Activated T-cell treated with anti-CD3 and anti-CD28 coated beads, Interleukin-2, amount 50 U/mL, for 4 hours (primary cell): ENCODE results near the gene EGFR. TPM values are rescaled to one million over a fixed set of nuclear protein-coding genes. Genes with fewer than 3 reads are reported as not detected.

Experiments used
- ATAC-seq, 2 donors: fragments of 200-7000 bp; cut with Tn5 transposase; one replicate each; pipeline ENCODE4 v1.10.0; 2021
- DNase-seq: peaks from one replicate; pipeline ENCODE4 v3.0.0-alpha.2; 2020
- H3K27me3 Mint-ChIP-seq: one replicate; pipeline ENCODE4 v1.8.0; 2021; ENCODE audit warnings: low read depth, mixed read lengths
- H3K36me3 Mint-ChIP-seq: one replicate; pipeline ENCODE4 v1.8.0; 2022; ENCODE audit warnings: mixed read lengths; ENCODE audit not compliant: insufficient read depth
- H3K4me1 Mint-ChIP-seq: one replicate; pipeline ENCODE4 v1.8.0; 2021; ENCODE audit warnings: low read depth, mixed read lengths
- H3K4me3 Mint-ChIP-seq: one replicate; pipeline ENCODE4 v1.8.0; 2021; ENCODE audit warnings: mild to moderate bottlenecking, moderate library complexity, mixed read lengths
- H3K9me3 Mint-ChIP-seq: one replicate; pipeline ENCODE4 v1.8.0; 2021; ENCODE audit warnings: mixed read lengths
- total RNA-seq, 3 donors: library from RNA; stranded (reverse); gene quantifications; one replicate each; pipeline ENCODE4 v1.2.1, GENCODE V29; 2021

The EGFR gene
- total RNA-seq, 3 donors from 2014 or later = 0.11 to 0.30 (median 0.26) TPM

GRCh38 chr7:54992871-54993475, 25.8 kb upstream of the EGFR start:
- Mint-ChIP-seq H3K9me3 (no peaks in the 10 kb centered on the region), H3K4me1 (peaks cover 26% of the 10 kb centered on the region), H3K36me3 (no peaks in the 10 kb centered on the region), H3K27me3 (peaks cover 2% of the 10 kb centered on the region), H3K4me3 (no peak overlapping the region)
- ATAC-seq (no peak), DNase-seq (no peak)

GRCh38 chr7:54995166-54995565, 23.7 kb upstream of the EGFR start:
- H3K36me3 Mint-ChIP-seq = no peaks in the 10 kb centered on the region
- DNase-seq = no peak

DNA sequence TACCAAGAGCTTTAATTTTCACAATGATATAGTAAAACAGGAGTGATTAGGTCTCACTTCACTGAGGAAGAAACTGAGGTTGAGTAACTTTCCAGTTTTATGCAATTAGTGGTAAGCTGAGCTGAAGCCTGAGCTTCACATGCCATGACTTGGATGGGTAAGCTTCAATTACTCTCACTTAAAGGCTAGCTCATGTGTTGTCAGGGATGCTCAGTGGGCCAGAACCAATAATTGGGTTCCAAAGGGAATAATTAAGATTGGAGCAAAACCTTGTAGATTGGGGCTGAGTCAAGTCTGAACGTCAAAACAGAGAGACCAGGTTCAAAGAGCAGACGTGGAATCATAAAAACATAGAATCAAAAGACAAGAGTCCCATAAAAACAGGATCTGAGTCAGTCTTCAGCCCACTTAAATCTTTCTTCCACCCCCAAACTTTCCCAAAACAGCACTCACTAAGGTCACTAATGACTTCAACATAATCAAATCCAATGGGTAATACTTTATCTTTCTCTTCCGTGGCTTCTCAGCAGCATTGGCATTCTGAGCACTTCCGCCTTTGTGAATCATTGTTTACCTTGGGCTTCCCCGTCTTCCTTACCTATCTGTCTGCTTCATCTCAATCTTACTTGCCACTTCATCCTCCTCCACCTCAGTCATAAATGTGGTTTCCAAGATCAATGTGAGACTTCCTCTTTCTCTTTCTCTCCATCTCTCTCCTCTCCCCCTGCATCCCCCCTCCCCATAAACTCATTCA, 23.0 kb upstream of the EGFR start:
- H3K4me3 Mint-ChIP-seq = no peak overlapping the region
- DNase-seq (no peak), ATAC-seq (peak; percentile 88)

More at GRCh38 chr7:54995166-54995565, 23.7 kb upstream of the EGFR start:
- H3K9me3 Mint-ChIP-seq = no peaks in the 10 kb centered on the region
- peaks cover 2% of the 10 kb centered on the region for H3K27me3 Mint-ChIP-seq
- ATAC-seq = no peak
- H3K4me3 Mint-ChIP-seq = no peak overlapping the region
- H3K4me1 Mint-ChIP-seq = peaks cover 26% of the 10 kb centered on the region

GRCh38 chr7:54996391-54996790, 22.4 kb upstream of the EGFR start:
- H3K27me3 Mint-ChIP-seq = peaks cover 2% of the 10 kb centered on the region
- no peaks in the 10 kb centered on the region for H3K9me3 Mint-ChIP-seq
- ATAC-seq (no peak), DNase-seq (no peak)
- H3K4me1 Mint-ChIP-seq = peaks cover 26% of the 10 kb centered on the region
- H3K36me3 Mint-ChIP-seq = no peaks in the 10 kb centered on the region
- H3K4me3 Mint-ChIP-seq = peak overlapping the region; percentile 5

More for the DNA sequence above, 23.0 kb upstream of the EGFR start:
- Mint-ChIP-seq H3K36me3 (no peaks in the 10 kb centered on the region), H3K9me3 (no peaks in the 10 kb centered on the region), H3K4me1 (peaks cover 26% of the 10 kb centered on the region), H3K27me3 (peaks cover 2% of the 10 kb centered on the region)

DNA sequence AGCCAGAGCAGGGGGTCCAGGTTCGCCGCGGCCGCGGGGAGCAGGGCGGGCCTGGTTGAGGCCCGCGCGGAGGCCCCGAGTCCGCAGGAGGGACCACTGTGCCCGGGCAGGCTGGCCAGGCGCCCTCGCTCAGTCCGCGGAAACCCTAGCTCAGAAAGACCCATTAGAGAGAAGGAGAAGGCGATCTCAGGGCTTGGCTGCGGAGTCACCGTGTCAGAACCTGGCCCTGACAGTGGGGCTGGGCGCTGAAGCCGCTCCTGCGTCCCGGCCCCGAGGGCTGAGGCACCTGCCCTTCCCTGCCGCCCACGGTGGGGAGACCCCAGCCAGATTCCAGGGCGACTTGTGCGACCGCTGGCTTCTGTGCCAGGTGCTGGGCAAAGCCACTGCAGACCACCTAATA, 14.2 kb upstream of the EGFR start:
- no peak overlapping the region for H3K4me3 Mint-ChIP-seq
- peaks cover 15% of the 10 kb centered on the region for H3K27me3 Mint-ChIP-seq
- ATAC-seq (no peak), DNase-seq (no peak)
- H3K36me3 Mint-ChIP-seq = no peaks in the 10 kb centered on the region
- no peaks in the 10 kb centered on the region for H3K4me1 Mint-ChIP-seq
- H3K9me3 Mint-ChIP-seq = no peaks in the 10 kb centered on the region

GRCh38 chr7:55005241-55005851, 13.5 kb upstream of the EGFR start:
- no peak for DNase-seq
- Mint-ChIP-seq H3K27me3 (peaks cover 15% of the 10 kb centered on the region), H3K4me3 (no peak overlapping the region), H3K4me1 (no peaks in the 10 kb centered on the region), H3K9me3 (no peaks in the 10 kb centered on the region), H3K36me3 (no peaks in the 10 kb centered on the region)
- ATAC-seq = no peak

DNA sequence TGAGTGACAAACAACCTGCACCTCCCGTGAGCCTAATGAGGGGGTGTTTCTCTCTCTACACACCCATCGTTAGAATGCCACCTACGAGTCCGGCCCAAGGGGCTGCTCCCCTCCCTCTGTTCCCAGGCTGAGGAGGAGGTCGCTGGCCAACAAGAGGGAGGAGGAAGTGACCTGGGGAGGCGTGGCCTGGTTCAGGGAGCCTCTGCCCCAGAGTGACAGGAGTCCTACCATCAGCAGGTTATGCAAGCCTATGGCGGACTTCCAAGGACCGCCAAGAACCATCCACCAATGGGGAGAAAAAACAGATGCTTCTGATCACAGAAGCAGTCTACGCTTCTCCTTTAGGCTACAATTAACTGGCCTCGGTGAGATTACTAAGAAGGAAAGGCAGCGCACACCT, 12.3 kb upstream of the EGFR start:
- no peaks in the 10 kb centered on the region for H3K4me1 Mint-ChIP-seq

DNA sequence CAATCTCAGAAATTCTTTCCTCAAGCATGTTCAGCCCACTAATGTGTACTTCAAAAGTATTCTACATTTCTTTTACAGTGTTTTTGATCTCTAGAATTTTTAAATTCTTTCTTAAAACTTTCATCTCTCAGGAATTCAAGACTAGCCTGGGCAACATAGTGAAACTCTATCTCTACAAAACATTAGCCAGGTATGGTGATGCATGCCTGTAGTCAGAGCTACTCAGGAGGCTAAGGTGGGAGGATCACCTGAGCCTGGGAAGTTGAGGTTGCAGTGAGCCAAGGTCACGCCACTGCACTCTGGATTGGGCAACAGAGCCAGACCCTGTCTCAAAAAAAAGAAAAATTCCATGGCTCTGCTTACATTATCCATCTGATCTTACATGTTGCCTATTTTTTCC, 5.0 kb upstream of the EGFR start:
- no peak for DNase-seq
- Mint-ChIP-seq H3K9me3 (no peaks in the 10 kb centered on the region), H3K4me3 (no peak overlapping the region), H3K27me3 (peaks cover 35% of the 10 kb centered on the region), H3K4me1 (no peaks in the 10 kb centered on the region), H3K36me3 (no peaks in the 10 kb centered on the region)
- ATAC-seq = no peak

More for the DNA sequence above, 12.3 kb upstream of the EGFR start:
- no peaks in the 10 kb centered on the region for H3K36me3 Mint-ChIP-seq
- H3K27me3 Mint-ChIP-seq = peaks cover 14% of the 10 kb centered on the region
- no peak for ATAC-seq
- H3K4me3 Mint-ChIP-seq = no peak overlapping the region
- DNase-seq = no peak
- no peaks in the 10 kb centered on the region for H3K9me3 Mint-ChIP-seq

DNA sequence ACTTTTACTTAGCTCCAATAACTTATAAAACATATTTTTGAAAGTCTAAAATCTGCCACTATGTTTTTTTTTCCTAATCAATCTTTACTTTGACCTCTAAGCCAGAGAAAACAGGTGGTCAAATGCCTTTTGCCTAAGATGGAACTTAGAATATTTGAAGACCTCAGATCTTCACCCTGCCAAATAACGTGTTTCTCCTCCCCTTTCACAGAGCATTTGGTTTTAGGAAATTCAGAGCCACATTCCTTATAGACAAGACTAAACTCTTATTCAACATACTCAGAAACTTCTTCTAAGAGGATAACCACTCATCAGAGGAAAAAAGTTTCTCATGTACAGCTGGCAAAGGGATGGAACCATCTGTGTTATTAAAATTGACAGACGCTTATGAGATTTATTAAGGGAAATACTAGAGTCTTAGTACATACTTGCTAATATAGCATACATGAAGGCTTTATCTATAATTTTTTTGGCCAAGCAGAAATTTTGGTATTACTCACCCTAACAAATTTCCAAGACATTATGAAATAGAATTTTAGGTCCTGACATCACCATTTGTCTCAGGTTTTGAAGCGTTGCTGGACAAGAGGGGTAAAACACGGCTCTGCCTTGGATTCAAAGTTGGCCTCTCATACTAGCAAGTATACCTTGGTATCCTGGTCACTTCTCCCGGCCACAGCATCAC, 2.6 kb upstream of the EGFR start:
- peaks cover 40% of the 10 kb centered on the region for H3K27me3 Mint-ChIP-seq
- no peaks in the 10 kb centered on the region for H3K36me3 Mint-ChIP-seq
- H3K9me3 Mint-ChIP-seq = no peaks in the 10 kb centered on the region
- H3K4me1 Mint-ChIP-seq = no peaks in the 10 kb centered on the region
- ATAC-seq (no peak), DNase-seq (no peak)
- no peak overlapping the region for H3K4me3 Mint-ChIP-seq

- ATAC-seq (no peak), DNase-seq (no peak)
- Mint-ChIP-seq H3K27me3 (peaks cover 46% of the 10 kb centered on the region), H3K9me3 (no peaks in the 10 kb centered on the region), H3K36me3 (no peaks in the 10 kb centered on the region), H3K4me1 (no peaks in the 10 kb centered on the region), H3K4me3 (no peak overlapping the region)
Measured at GRCh38 chr7:55016746-55017090, 2.1 kb upstream of the EGFR start.

GRCh38 chr7:55017841-55018240, 976 bp upstream of the EGFR start:
- no peak overlapping the region for H3K4me3 Mint-ChIP-seq
- ATAC-seq (no peak), DNase-seq (no peak)
- no peaks in the 10 kb centered on the region for H3K4me1 Mint-ChIP-seq
- peaks cover 50% of the 10 kb centered on the region for H3K27me3 Mint-ChIP-seq
- no peaks in the 10 kb centered on the region for H3K36me3 Mint-ChIP-seq
- H3K9me3 Mint-ChIP-seq = no peaks in the 10 kb centered on the region

- no peaks in the 10 kb centered on the region for H3K9me3 Mint-ChIP-seq
- no peaks in the 10 kb centered on the region for H3K4me1 Mint-ChIP-seq
- no peaks in the 10 kb centered on the region for H3K36me3 Mint-ChIP-seq
- peaks cover 57% of the 10 kb centered on the region for H3K27me3 Mint-ChIP-seq
- ATAC-seq = peak; percentile 29 to 32
- H3K4me3 Mint-ChIP-seq = no peak overlapping the region
- no peak for DNase-seq
Measured at GRCh38 chr7:55019191-55019690, 424 bp downstream of the EGFR start.

DNA sequence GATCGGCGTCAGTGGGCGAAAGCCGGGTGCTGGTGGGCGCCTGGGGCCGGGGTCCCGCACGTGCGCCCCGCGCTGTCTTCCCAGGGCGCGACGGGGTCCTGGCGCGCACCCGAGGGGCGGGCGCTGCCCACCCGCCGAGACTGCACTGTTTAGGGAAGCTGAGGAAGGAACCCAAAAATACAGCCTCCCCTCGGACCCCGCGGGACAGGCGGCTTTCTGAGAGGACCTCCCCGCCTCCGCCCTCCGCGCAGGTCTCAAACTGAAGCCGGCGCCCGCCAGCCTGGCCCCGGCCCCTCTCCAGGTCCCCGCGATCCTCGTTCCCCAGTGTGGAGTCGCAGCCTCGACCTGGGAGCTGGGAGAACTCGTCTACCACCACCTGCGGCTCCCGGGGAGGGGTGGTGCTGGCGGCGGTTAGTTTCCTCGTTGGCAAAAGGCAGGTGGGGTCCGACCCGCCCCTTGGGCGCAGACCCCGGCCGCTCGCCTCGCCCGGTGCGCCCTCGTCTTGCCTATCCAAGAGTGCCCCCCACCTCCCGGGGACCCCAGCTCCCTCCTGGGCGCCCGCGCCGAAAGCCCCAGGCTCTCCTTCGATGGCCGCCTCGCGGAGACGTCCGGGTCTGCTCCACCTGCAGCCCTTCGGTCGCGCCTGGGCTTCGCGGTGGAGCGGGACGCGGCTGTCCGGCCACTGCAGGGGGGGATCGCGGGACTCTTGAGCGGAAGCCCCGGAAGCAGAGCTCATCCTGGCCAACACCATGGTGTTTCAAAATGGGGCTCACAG, 1.1 kb downstream of the EGFR start:
- H3K4me1 Mint-ChIP-seq = no peaks in the 10 kb centered on the region
- H3K36me3 Mint-ChIP-seq = no peaks in the 10 kb centered on the region
- no peaks in the 10 kb centered on the region for H3K9me3 Mint-ChIP-seq
- H3K4me3 Mint-ChIP-seq = no peak overlapping the region
- ATAC-seq (peak in 1 of 2 donors; percentile 16), DNase-seq (no peak)
- H3K27me3 Mint-ChIP-seq = peaks cover 57% of the 10 kb centered on the region

DNA sequence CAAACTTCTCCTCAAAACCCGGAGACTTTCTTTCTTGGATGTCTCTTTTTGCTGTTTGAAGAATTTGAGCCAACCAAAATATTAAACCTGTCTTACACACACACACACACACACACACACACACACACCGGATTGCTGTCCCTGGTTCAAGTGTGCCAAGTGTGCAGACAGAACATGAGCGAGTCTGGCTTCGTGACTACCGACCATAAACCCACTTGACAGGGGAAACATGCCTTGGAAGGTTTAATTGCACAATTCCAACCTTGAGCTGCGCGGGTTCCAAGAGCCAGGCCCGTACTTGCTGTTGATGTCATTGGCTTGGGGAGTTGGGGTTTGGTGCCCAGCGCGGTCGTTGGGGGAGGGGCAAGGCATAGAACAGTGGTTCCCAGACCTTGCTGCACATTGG, 1.7 kb downstream of the EGFR start:
- ATAC-seq (no peak), DNase-seq (no peak)
- H3K4me3 Mint-ChIP-seq = no peak overlapping the region
- H3K27me3 Mint-ChIP-seq = peaks cover 53% of the 10 kb centered on the region
- H3K4me1 Mint-ChIP-seq = no peaks in the 10 kb centered on the region
- no peaks in the 10 kb centered on the region for H3K9me3 Mint-ChIP-seq
- no peaks in the 10 kb centered on the region for H3K36me3 Mint-ChIP-seq
